Measurements from ENCODE around the gene RHBDL1.

Gene RHBDL1

GRCh38 chr16:674214-674881 lies 1.1 kb upstream of the RHBDL1 start:
- DNase-seq (ENCODE audit: low read depth), result no peak

GRCh38 chr16:675884-676564 lies 553 bp downstream of the RHBDL1 start:
- no peak for DNase-seq (ENCODE audit: low read depth)

- DNase-seq (ENCODE audit: low read depth), result no peak
Measured at GRCh38 chr16:676565-676902, 1.1 kb downstream of the RHBDL1 start.

- DNase-seq (ENCODE audit: low read depth), result no peak
Measured at GRCh38 chr16:676913-677312, 1.4 kb downstream of the RHBDL1 start.

- DNase-seq (ENCODE audit: low read depth), result no peak
Measured at GRCh38 chr16:677316-678190, 2.1 kb downstream of the RHBDL1 start.

- DNase-seq (ENCODE audit: low read depth), result no peak
Measured at GRCh38 chr16:678209-678857, 2.9 kb downstream of the RHBDL1 start.

GRCh38 chr16:678858-679813 lies 3.7 kb downstream of the RHBDL1 start:
- peak; percentile 42 for DNase-seq (ENCODE audit: low read depth)

GRCh38 chr16:679814-680624 lies 4.5 kb downstream of the RHBDL1 start, which contains the start of gene STUB1:
TSS of gene STUB1 (plus strand) at chr16:680410. CDS start at chr16:680526, 116 bp downstream.
- DNase-seq (ENCODE audit: low read depth), result peak; percentile 88

- no peak for DNase-seq (ENCODE audit: low read depth)
Measured at GRCh38 chr16:680625-680945, 5.1 kb downstream of the RHBDL1 start.

GRCh38 chr16:680967-681745 lies 5.7 kb downstream of the RHBDL1 start:
- peak; percentile 65 for DNase-seq (ENCODE audit: low read depth)

- DNase-seq (ENCODE audit: low read depth), result no peak
Measured at GRCh38 chr16:681746-682427, 6.4 kb downstream of the RHBDL1 start.

GRCh38 chr16:682493-683395 lies 7.3 kb downstream of the RHBDL1 start:
- no peak for DNase-seq (ENCODE audit: low read depth)

GRCh38 chr16:683396-684070 lies 8.1 kb downstream of the RHBDL1 start:
- DNase-seq (ENCODE audit: low read depth), result no peak

GRCh38 chr16:684071-684794 lies 8.8 kb downstream of the RHBDL1 start, which contains the start of gene JMJD8:
TSS of gene JMJD8 (minus strand) at chr16:684334. CDS start at chr16:684319, 15 bp downstream.
- DNase-seq (ENCODE audit: low read depth), result peak; percentile 96

GRCh38 chr16:684961-685696 lies 9.7 kb downstream of the RHBDL1 start:
- DNase-seq (ENCODE audit: low read depth), result no peak

- DNase-seq (ENCODE audit: low read depth), result peak; percentile 23
Measured at GRCh38 chr16:685967-686366, 10.5 kb downstream of the RHBDL1 start.

All from fibroblast of gingiva (primary cell).